Measurements from ENCODE around the gene GPD2. TPM values are rescaled to one million over a fixed set of nuclear protein-coding genes. Genes with fewer than 3 reads are reported as not detected.

GPD2 gene
- total RNA-seq, 1 experiment from 2014 or later, result 58.3 TPM

- no peak for TF ChIP-seq CTCF (IDR thresholded peaks at IDR 0.05; ENCODE audit: insufficient read depth in 1 of 2, low read depth in 1 of 2, low read length in 1 of 2, severe bottlenecking in 1 of 2, unreplicated experiment in 1 of 2)
- H3K4me3 Mint-ChIP-seq (ENCODE audit: unreplicated experiment), result no peak overlapping the region
- CTCF ChIA-PET, result no interaction called here
- Histone ChIP-seq H3K27me3 (replicated peaks; ENCODE audit: control insufficient read depth, insufficient read depth, low read length) (no peaks in the 10 kb centered on the region), H3K4me3 (ENCODE audit: low read depth, low read length) (no peak overlapping the region), H3K36me3 (ENCODE audit: control insufficient read depth, insufficient read depth, low read length) (no peaks in the 10 kb centered on the region), H3K9me3 (no peaks in the 10 kb centered on the region), H3K4me1 (peaks cover 34% of the 10 kb centered on the region)
- H3K9me3 Mint-ChIP-seq (ENCODE audit: unreplicated experiment), result no peaks in the 10 kb centered on the region
- H3K27me3 Mint-ChIP-seq (ENCODE audit: insufficient read depth, unreplicated experiment), result no peaks in the 10 kb centered on the region
- peaks cover 25% of the 10 kb centered on the region for H3K4me1 Mint-ChIP-seq (ENCODE audit: low read depth, unreplicated experiment)
- no TSS peak for BruUV-seq (replicated peaks)
- no peak overlapping the region for H3K27ac Mint-ChIP-seq (ENCODE audit: unreplicated experiment)
- POLR2A ChIA-PET, result no interaction called here
- H3K36me3 Mint-ChIP-seq (ENCODE audit: insufficient read depth, unreplicated experiment), result no peaks in the 10 kb centered on the region
- no peak for DNase-seq
- intact Hi-C loops (cut with micrococcal nuclease; ENCODE audit: unreplicated experiment), result no loop called here
These were observed 36.5 kb downstream of the GPD2 start for GRCh38 chr2:156472686-156473085.

GRCh38 chr2:156473445-156473844 is 37.3 kb downstream of the GPD2 start:
- no peaks in the 10 kb centered on the region for H3K9me3 ChIP-seq
- no peak overlapping the region for H3K27ac Mint-ChIP-seq (ENCODE audit: unreplicated experiment)
- H3K27me3 ChIP-seq (replicated peaks; ENCODE audit: control insufficient read depth, insufficient read depth, low read length), result no peaks in the 10 kb centered on the region
- TF ChIP-seq CTCF (IDR thresholded peaks at IDR 0.05; ENCODE audit: insufficient read depth in 1 of 2, low read depth in 1 of 2, low read length in 1 of 2, severe bottlenecking in 1 of 2, unreplicated experiment in 1 of 2), result no peak
- intact Hi-C loops (cut with micrococcal nuclease; ENCODE audit: unreplicated experiment), result no loop called here
- no peak overlapping the region for H3K4me3 Mint-ChIP-seq (ENCODE audit: unreplicated experiment)
- H3K27me3 Mint-ChIP-seq (ENCODE audit: insufficient read depth, unreplicated experiment), result no peaks in the 10 kb centered on the region
- no TSS peak for BruUV-seq (replicated peaks)
- ChIA-PET CTCF (no interaction called here), POLR2A (no interaction called here)
- H3K9me3 Mint-ChIP-seq (ENCODE audit: unreplicated experiment), result no peaks in the 10 kb centered on the region
- H3K36me3 Mint-ChIP-seq (ENCODE audit: insufficient read depth, unreplicated experiment), result no peaks in the 10 kb centered on the region
- no peak overlapping the region for H3K4me3 ChIP-seq (ENCODE audit: low read depth, low read length)
- H3K4me1 ChIP-seq, result peaks cover 27% of the 10 kb centered on the region
- peaks cover 17% of the 10 kb centered on the region for H3K4me1 Mint-ChIP-seq (ENCODE audit: low read depth, unreplicated experiment)
- DNase-seq, result no peak
- H3K36me3 ChIP-seq (ENCODE audit: control insufficient read depth, insufficient read depth, low read length), result no peaks in the 10 kb centered on the region

GRCh38 chr2:156474401-156474800 is 38.2 kb downstream of the GPD2 start:
- no peak for TF ChIP-seq CTCF (IDR thresholded peaks at IDR 0.05; ENCODE audit: insufficient read depth in 1 of 2, low read depth in 1 of 2, low read length in 1 of 2, severe bottlenecking in 1 of 2, unreplicated experiment in 1 of 2)
- intact Hi-C loops (cut with micrococcal nuclease; ENCODE audit: unreplicated experiment), result no loop called here
- no peak overlapping the region for H3K4me3 ChIP-seq (ENCODE audit: low read depth, low read length)
- Mint-ChIP-seq H3K27ac (ENCODE audit: unreplicated experiment) (no peak overlapping the region), H3K9me3 (ENCODE audit: unreplicated experiment) (no peaks in the 10 kb centered on the region), H3K27me3 (ENCODE audit: insufficient read depth, unreplicated experiment) (no peaks in the 10 kb centered on the region), H3K36me3 (ENCODE audit: insufficient read depth, unreplicated experiment) (no peaks in the 10 kb centered on the region), H3K4me3 (ENCODE audit: unreplicated experiment) (no peak overlapping the region), H3K4me1 (ENCODE audit: low read depth, unreplicated experiment) (peaks cover 13% of the 10 kb centered on the region)
- ChIA-PET POLR2A (no interaction called here), CTCF (no interaction called here)
- DNase-seq, result no peak
- H3K36me3 ChIP-seq (ENCODE audit: control insufficient read depth, insufficient read depth, low read length), result no peaks in the 10 kb centered on the region
- BruUV-seq (replicated peaks), result no TSS peak
- H3K27me3 ChIP-seq (replicated peaks; ENCODE audit: control insufficient read depth, insufficient read depth, low read length), result no peaks in the 10 kb centered on the region
- H3K4me1 ChIP-seq, result peaks cover 23% of the 10 kb centered on the region
- no peaks in the 10 kb centered on the region for H3K9me3 ChIP-seq

All from Caco-2 (cell line).